Endodermal cell (in vitro differentiated cells): ENCODE data around the gene SMG6. TPM values are rescaled to one million over a fixed set of nuclear protein-coding genes. Genes with fewer than 3 reads are reported as not detected.
A peak's percentile ranks its signal among the peaks of the same experiment; 100 is the strongest.

Experiments used
- DNase-seq: peaks from one replicate; pipeline ENCODE4 v3.0.0-alpha.2; 2017
- H3K27ac ChIP-seq: 2 replicates; pipeline ENCODE4 v1.5.1; 2013; ENCODE audit warnings: mild to moderate bottlenecking, low read depth, low read length, moderate library complexity
- H3K27me3 ChIP-seq: 2 replicates; pipeline ENCODE4 v1.6.1; 2013; ENCODE audit warnings: mild to moderate bottlenecking, low read length, moderate library complexity; ENCODE audit not compliant: insufficient read depth, control insufficient read depth, poor library complexity, severe bottlenecking
- H3K36me3 ChIP-seq: 2 replicates; pipeline ENCODE4 v1.7.0; 2013; ENCODE audit warnings: mild to moderate bottlenecking, low read length, moderate library complexity; ENCODE audit not compliant: control insufficient read depth, insufficient read depth
- H3K4me1 ChIP-seq: one replicate; pipeline ENCODE4 v1.7.0; 2013; ENCODE audit warnings: low read length; ENCODE audit not compliant: control insufficient read depth, insufficient read depth
- H3K4me3 ChIP-seq: 2 replicates; pipeline ENCODE4 v1.5.1; 2013; ENCODE audit warnings: mild to moderate bottlenecking, low read length, moderate library complexity
- H3K9ac ChIP-seq: 2 replicates; pipeline ENCODE4 v1.6.1; 2013; ENCODE audit warnings: mild to moderate bottlenecking, low read length, moderate library complexity; ENCODE audit not compliant: poor library complexity, severe bottlenecking; ENCODE audit errors: extremely low read depth
- H3K9me3 ChIP-seq: 2 replicates; pipeline ENCODE4 v1.6.1; 2013; ENCODE audit warnings: mild to moderate bottlenecking, low read length, moderate library complexity; ENCODE audit not compliant: control insufficient read depth
- H3K27ac Mint-ChIP-seq: 2 replicates; pipeline ENCODE4 v1.8.0; 2020; ENCODE audit warnings: mixed read lengths
- H3K27me3 Mint-ChIP-seq: 2 replicates; pipeline ENCODE4 v1.8.0; 2021; ENCODE audit warnings: mild to moderate bottlenecking, mixed read lengths; ENCODE audit not compliant: insufficient read depth
- H3K36me3 Mint-ChIP-seq: 2 replicates; pipeline ENCODE4 v1.8.0; 2020; ENCODE audit warnings: low read depth, mixed read lengths
- H3K4me1 Mint-ChIP-seq: 2 replicates; pipeline ENCODE4 v1.8.0; 2020; ENCODE audit warnings: mixed read lengths
- H3K4me3 Mint-ChIP-seq: 2 replicates; pipeline ENCODE4 v1.8.0; 2020; ENCODE audit warnings: mild to moderate bottlenecking, moderate library complexity, mixed read lengths
- H3K9me3 Mint-ChIP-seq: 2 replicates; pipeline ENCODE4 v1.8.0; 2020; ENCODE audit warnings: mild to moderate bottlenecking, mixed read lengths
- WGBS, 2 experiments: methylation state at CpG; one replicate each; pipeline versions ENCODE4 v1.1.5 to v1.1.7; 2013; ENCODE audit warnings: missing lambda C conversion rate in 2 of 2, mixed read lengths in 1 of 2; ENCODE audit not compliant: insufficient coverage in 1 of 2, insufficient read length in 1 of 2; 5-methylcytosine and 5-hydroxymethylcytosine counted together
- total RNA-seq, 2 donors: library from RNA; stranded (reverse); fragmentation: NEBNext Ultra II Directional in 1 of 2; extraction: Animal tissue kit (Norgen Biotek cat#: 25700) in 1 of 2; gene quantifications; 2 replicates in 1 of 2; 3 replicates in 1 of 2; pipeline ENCODE4 v1.2.1, GENCODE V29; 2021
- TF ChIP-seq, protein P1 (sequence below): fragments of 200-600 bp; sonication (generic); conservative IDR thresholded peaks from 2 replicates; pipeline ENCODE4 v1.5.0; 2021; ENCODE audit warnings: antibody characterized with exemption, mild to moderate bottlenecking

SMG6 gene
- total RNA-seq, 2 donors from 2014 or later: 44.3 to 56.7 TPM

DNA sequence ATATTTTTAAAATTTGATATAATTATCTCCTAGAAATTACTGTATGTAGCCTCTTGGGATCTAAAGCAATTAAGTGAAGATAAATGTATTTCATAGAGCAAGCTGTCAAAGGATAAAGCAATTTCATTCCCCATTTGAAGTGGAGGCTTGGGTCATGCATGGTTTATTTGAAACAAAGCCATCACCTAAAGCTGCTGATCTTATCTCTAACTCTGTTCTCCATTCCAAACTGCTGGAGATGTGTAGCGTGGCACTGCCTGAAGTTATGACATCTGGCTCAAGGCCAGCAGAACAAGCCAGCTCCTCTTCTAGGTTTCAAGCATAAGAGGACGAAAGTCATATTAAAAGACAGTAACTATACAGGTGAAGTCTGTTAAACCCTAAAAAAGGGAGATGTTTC, 164.8 kb downstream of the SMG6 start:
- peaks cover 23% of the 10 kb centered on the region for H3K4me1 Mint-ChIP-seq
- no peak overlapping the region for H3K4me3 ChIP-seq
- TF ChIP-seq, protein P1, sequence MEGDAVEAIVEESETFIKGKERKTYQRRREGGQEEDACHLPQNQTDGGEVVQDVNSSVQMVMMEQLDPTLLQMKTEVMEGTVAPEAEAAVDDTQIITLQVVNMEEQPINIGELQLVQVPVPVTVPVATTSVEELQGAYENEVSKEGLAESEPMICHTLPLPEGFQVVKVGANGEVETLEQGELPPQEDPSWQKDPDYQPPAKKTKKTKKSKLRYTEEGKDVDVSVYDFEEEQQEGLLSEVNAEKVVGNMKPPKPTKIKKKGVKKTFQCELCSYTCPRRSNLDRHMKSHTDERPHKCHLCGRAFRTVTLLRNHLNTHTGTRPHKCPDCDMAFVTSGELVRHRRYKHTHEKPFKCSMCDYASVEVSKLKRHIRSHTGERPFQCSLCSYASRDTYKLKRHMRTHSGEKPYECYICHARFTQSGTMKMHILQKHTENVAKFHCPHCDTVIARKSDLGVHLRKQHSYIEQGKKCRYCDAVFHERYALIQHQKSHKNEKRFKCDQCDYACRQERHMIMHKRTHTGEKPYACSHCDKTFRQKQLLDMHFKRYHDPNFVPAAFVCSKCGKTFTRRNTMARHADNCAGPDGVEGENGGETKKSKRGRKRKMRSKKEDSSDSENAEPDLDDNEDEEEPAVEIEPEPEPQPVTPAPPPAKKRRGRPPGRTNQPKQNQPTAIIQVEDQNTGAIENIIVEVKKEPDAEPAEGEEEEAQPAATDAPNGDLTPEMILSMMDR: no peak
- no peaks in the 10 kb centered on the region for H3K9me3 ChIP-seq
- no peak overlapping the region for H3K4me3 Mint-ChIP-seq
- H3K36me3 ChIP-seq: peaks cover 15% of the 10 kb centered on the region
- WGBS, 2 experiments: 85 to 94% methylated on average over 2 of the region's 2 CpGs
- H3K9me3 Mint-ChIP-seq: no peaks in the 10 kb centered on the region
- H3K9ac ChIP-seq: no peak overlapping the region
- peak; percentile 44 for DNase-seq
- H3K36me3 Mint-ChIP-seq: peaks cover 9% of the 10 kb centered on the region
- H3K27ac ChIP-seq: peak overlapping the region; percentile 41
- peak overlapping the region; percentile 71 for H3K27ac Mint-ChIP-seq
- no peaks in the 10 kb centered on the region for H3K27me3 Mint-ChIP-seq
- no peaks in the 10 kb centered on the region for H3K27me3 ChIP-seq
- H3K4me1 ChIP-seq: peaks cover 3% of the 10 kb centered on the region

DNA sequence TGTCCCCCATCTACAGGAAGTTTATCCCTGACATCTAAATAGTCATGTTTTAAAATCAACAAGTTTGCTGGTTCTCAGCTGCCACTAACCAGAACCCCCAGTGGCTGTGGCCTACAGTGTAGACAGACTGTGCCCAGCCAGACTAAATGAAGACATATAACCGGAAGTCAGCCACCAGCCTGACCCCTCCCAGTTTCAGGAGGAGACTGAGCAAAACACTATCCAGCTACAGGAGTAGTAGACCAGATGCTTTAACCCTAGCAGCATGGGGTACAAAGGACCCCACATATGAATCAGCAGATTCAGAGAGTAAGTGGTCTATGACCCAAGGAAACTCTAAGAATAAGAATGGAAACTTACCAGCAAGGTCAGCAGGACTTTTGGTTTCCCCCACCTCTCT, 165.3 kb downstream of the SMG6 start:
- TF ChIP-seq, protein P1: no peak
- Histone ChIP-seq H3K27me3 (no peaks in the 10 kb centered on the region), H3K4me3 (no peak overlapping the region), H3K27ac (peak overlapping the region; percentile 4), H3K36me3 (peaks cover 17% of the 10 kb centered on the region), H3K9me3 (no peaks in the 10 kb centered on the region), H3K4me1 (peaks cover 3% of the 10 kb centered on the region), H3K9ac (no peak overlapping the region)
- 43 to 73% methylated on average over 1 of the region's 1 CpG for WGBS, 2 experiments
- DNase-seq: peak; percentile 57
- H3K36me3 Mint-ChIP-seq: peaks cover 6% of the 10 kb centered on the region
- H3K4me1 Mint-ChIP-seq: peaks cover 23% of the 10 kb centered on the region
- no peaks in the 10 kb centered on the region for H3K9me3 Mint-ChIP-seq
- no peaks in the 10 kb centered on the region for H3K27me3 Mint-ChIP-seq
- H3K4me3 Mint-ChIP-seq: no peak overlapping the region
- H3K27ac Mint-ChIP-seq: peak overlapping the region; percentile 46

DNA sequence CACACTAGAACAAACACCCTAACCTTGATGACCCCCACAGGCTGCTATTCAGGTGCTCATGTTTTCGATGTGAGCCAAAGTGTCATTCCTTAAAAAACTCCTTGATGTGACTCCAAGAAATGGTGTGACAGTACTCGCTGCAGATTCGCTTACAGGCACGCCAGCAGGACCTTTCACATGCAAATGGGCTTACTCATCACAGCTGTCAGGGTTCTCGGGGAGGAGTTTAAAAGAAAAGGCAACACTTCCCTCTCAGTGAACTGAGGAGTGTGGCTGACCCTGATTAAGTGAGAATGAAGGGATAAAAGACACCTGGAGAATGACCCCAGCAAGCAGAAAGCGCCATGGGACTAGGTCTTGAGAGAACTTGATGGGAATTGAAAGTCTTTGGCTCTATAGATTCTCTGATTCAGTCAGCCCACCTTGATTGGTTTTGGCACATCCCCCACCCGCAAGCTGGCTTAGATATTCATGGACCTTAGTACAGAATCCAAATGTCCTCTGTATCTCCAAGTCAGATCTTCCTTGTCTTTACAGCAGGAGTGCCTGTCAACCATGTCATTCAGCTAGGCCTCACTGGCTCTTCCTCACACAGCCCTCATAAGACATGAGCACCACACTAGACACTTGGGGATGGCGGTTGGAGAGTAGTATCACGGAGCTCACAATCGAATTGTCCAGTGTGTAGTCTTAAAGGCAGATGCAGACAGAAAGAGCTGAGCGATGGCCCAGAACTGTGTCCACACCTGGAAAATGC, 166.1 kb downstream of the SMG6 start:
- peak; percentile 94 for DNase-seq
- Histone ChIP-seq H3K36me3 (peaks cover 21% of the 10 kb centered on the region), H3K27me3 (no peaks in the 10 kb centered on the region), H3K27ac (peak overlapping the region; percentile 7), H3K4me1 (peaks cover 3% of the 10 kb centered on the region), H3K9me3 (no peaks in the 10 kb centered on the region), H3K4me3 (no peak overlapping the region), H3K9ac (no peak overlapping the region)
- H3K4me1 Mint-ChIP-seq: peaks cover 23% of the 10 kb centered on the region
- TF ChIP-seq, protein P1: no peak
- no peaks in the 10 kb centered on the region for H3K9me3 Mint-ChIP-seq
- H3K27me3 Mint-ChIP-seq: no peaks in the 10 kb centered on the region
- peak overlapping the region; percentile 18 for H3K27ac Mint-ChIP-seq
- H3K36me3 Mint-ChIP-seq: peaks cover 3% of the 10 kb centered on the region
- no peak overlapping the region for H3K4me3 Mint-ChIP-seq
- WGBS, 2 experiments: 47 to 53% methylated on average over 10 to 11 of the region's 11 CpGs
